HEK293 (cell line): ENCODE measurements around the gene AKAP9.

ENCODE experiments used
- CTCF ChIA-PET: fragments of 350-600 bp; formaldehyde crosslinking; extraction: SDS; loops from one replicate; lab custom pipeline; 2021; ENCODE audit warnings: antibody characterized with exemption; lab: Yijun Ruan, JAX
- POLR2A ChIA-PET: fragments of 300-600 bp; formaldehyde crosslinking; extraction: SDS; loops from one replicate; lab custom pipeline; 2020; ENCODE audit warnings: antibody characterized with exemption, inconsistent platforms; lab: Yijun Ruan, JAX
- H3K27ac ChIP-seq: fragments of 200-500 bp; sonication (Bioruptor generic); 2 replicates; pipeline ENCODE4 v1.5.1; 2014; ENCODE audit warnings: low read depth, low read length, control low read depth, inconsistent platforms; ENCODE audit errors: extremely low read depth
- H3K36me3 ChIP-seq, 2 experiments: fragments of 200-500 bp in 1 of 2; sonication (Bioruptor generic) in 1 of 2; 1 replicate in 1 of 2; 2 replicates in 1 of 2; pipeline ENCODE4 v1.5.1; 2014 to 2017; ENCODE audit warnings: inconsistent platforms in 2 of 2, low read length in 2 of 2; ENCODE audit not compliant: control insufficient read depth in 2 of 2, insufficient read depth in 1 of 2
- H3K4me1 ChIP-seq: fragments of 200-500 bp; sonication (Bioruptor generic); 2 replicates; pipeline ENCODE4 v1.5.1; 2014; ENCODE audit warnings: mild to moderate bottlenecking, low read length, inconsistent platforms; ENCODE audit not compliant: control insufficient read depth, insufficient read depth
- H3K4me3 ChIP-seq: 2 replicates; pipeline ENCODE4 v1.5.1; 2011; ENCODE audit warnings: low read depth, mild to moderate bottlenecking, control low read depth, low read length, moderate library complexity
- H3K9me3 ChIP-seq: fragments of 200-500 bp; sonication (Bioruptor generic); 2 replicates; pipeline ENCODE4 v1.5.1; 2014; ENCODE audit warnings: low read depth, low read length, inconsistent platforms; ENCODE audit not compliant: control insufficient read depth, insufficient read depth
- EGR2 ChIP-seq: fragments of 450-650 bp; formaldehyde crosslinking; IDR thresholded peaks from 2 replicates; pipeline ENCODE4 v1.5.1; 2016; ENCODE audit warnings: low read depth, missing biosample characterization, missing genetic modification characterization
- HOXA7 ChIP-seq: sonication (generic); formaldehyde crosslinking; IDR thresholded peaks from 2 replicates; pipeline ENCODE4 v1.8.1; 2022; ENCODE audit warnings: missing genetic modification reagents, borderline replicate concordance
- KLF7 ChIP-seq: fragments of 450-650 bp; formaldehyde crosslinking; IDR thresholded peaks from 2 replicates; pipeline ENCODE4 v1.5.1; 2016; ENCODE audit warnings: missing biosample characterization, missing genetic modification characterization, borderline replicate concordance
- ZBTB48 ChIP-seq: fragments of 450-650 bp; formaldehyde crosslinking; IDR thresholded peaks from 2 replicates; pipeline ENCODE4 v1.5.1; 2016; ENCODE audit warnings: missing biosample characterization, missing genetic modification characterization
- ZNF211 ChIP-seq: fragments of 450-650 bp; formaldehyde crosslinking; IDR thresholded peaks from 2 replicates; pipeline ENCODE4 v1.5.1; 2016; ENCODE audit warnings: low read depth, missing biosample characterization, missing genetic modification characterization
- ZNF350 ChIP-seq: fragments of 450-650 bp; formaldehyde crosslinking; IDR thresholded peaks from 2 replicates; pipeline ENCODE4 v1.5.0; 2017; ENCODE audit warnings: missing biosample characterization, mild to moderate bottlenecking, missing genetic modification characterization
- ZNF354C ChIP-seq: fragments of 450-650 bp; formaldehyde crosslinking; IDR thresholded peaks from 2 replicates; pipeline ENCODE4 v1.5.1; 2016; ENCODE audit warnings: missing biosample characterization, missing genetic modification characterization, low read depth, borderline replicate concordance
- ZNF426 ChIP-seq: fragments of 450-650 bp; formaldehyde crosslinking; IDR thresholded peaks from 2 replicates; pipeline ENCODE4 v1.5.1; 2017; ENCODE audit warnings: missing biosample characterization, missing genetic modification characterization, mild to moderate bottlenecking, inconsistent platforms, moderate library complexity
- ZNF501 ChIP-seq: fragments of 450-650 bp; formaldehyde crosslinking; IDR thresholded peaks from 2 replicates; pipeline ENCODE4 v1.5.1; 2016; ENCODE audit warnings: missing biosample characterization, missing genetic modification characterization
- ZNF549 ChIP-seq: fragments of 450-650 bp; IDR thresholded peaks from 2 replicates; pipeline ENCODE4 v1.5.1; 2018; ENCODE audit warnings: missing biosample characterization, missing genetic modification characterization, mild to moderate bottlenecking, inconsistent platforms, moderate library complexity
- ZNF585B ChIP-seq: fragments of 450-650 bp; formaldehyde crosslinking; IDR thresholded peaks from 2 replicates; pipeline ENCODE4 v1.5.1; 2016; ENCODE audit warnings: missing biosample characterization, missing genetic modification characterization
- ZNF624 ChIP-seq: fragments of 450-650 bp; formaldehyde crosslinking; IDR thresholded peaks from 2 replicates; pipeline ENCODE4 v1.5.1; 2017; ENCODE audit warnings: missing biosample characterization, missing genetic modification characterization
- ZNF792 ChIP-seq: fragments of 450-650 bp; formaldehyde crosslinking; IDR thresholded peaks from 2 replicates; pipeline ENCODE4 v1.5.1; 2016; ENCODE audit warnings: missing biosample characterization, missing genetic modification characterization
- ZNF843 ChIP-seq: fragments of 450-650 bp; formaldehyde crosslinking; IDR thresholded peaks from 2 replicates; pipeline ENCODE4 v1.5.1; 2016; ENCODE audit warnings: missing biosample characterization, missing genetic modification characterization
- TF ChIP-seq, protein P1 (sequence below): fragments of 450-650 bp; formaldehyde crosslinking; IDR thresholded peaks from 2 replicates; pipeline ENCODE4 v1.5.1; 2016; ENCODE audit warnings: missing biosample characterization, missing genetic modification characterization, borderline replicate concordance
- TF ChIP-seq, protein P2 (sequence below): fragments of 450-650 bp; formaldehyde crosslinking; IDR thresholded peaks from 2 replicates; pipeline ENCODE4 v1.5.1; 2016; ENCODE audit warnings: missing biosample characterization, missing genetic modification characterization
- TF ChIP-seq, protein P3 (sequence below): fragments of 450-650 bp; formaldehyde crosslinking; IDR thresholded peaks from 2 replicates; pipeline ENCODE4 v1.5.1; 2017; ENCODE audit warnings: missing biosample characterization, mild to moderate bottlenecking, missing genetic modification characterization, moderate library complexity
- TF ChIP-seq, protein P4 (sequence below): fragments of 450-650 bp; formaldehyde crosslinking; IDR thresholded peaks from 2 replicates; pipeline ENCODE4 v1.5.1; 2016; ENCODE audit warnings: missing biosample characterization, missing genetic modification characterization
- TF ChIP-seq, protein P5 (sequence below): fragments of 450-650 bp; formaldehyde crosslinking; IDR thresholded peaks from 2 replicates; pipeline ENCODE4 v1.5.1; 2016; ENCODE audit warnings: missing biosample characterization, missing genetic modification characterization
- TF ChIP-seq, protein P6 (sequence below): fragments of 450-650 bp; formaldehyde crosslinking; IDR thresholded peaks from 2 replicates; pipeline ENCODE4 v1.5.1; 2016; ENCODE audit warnings: missing biosample characterization, missing genetic modification characterization, low read depth

The AKAP9 gene

DNA sequence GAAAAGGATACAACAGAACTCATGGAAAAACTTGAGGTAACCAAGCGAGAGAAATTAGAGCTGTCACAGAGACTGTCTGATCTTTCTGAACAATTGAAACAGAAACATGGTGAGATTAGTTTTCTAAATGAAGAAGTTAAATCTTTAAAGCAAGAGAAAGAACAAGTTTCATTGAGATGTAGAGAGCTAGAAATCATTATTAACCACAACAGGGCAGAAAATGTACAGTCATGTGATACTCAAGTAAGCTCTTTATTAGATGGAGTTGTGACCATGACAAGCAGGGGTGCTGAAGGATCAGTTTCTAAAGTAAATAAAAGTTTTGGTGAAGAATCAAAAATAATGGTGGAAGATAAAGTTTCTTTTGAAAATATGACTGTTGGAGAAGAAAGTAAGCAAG, 62.1 kb downstream of the AKAP9 start (continued):
- TF ChIP-seq, protein P1, sequence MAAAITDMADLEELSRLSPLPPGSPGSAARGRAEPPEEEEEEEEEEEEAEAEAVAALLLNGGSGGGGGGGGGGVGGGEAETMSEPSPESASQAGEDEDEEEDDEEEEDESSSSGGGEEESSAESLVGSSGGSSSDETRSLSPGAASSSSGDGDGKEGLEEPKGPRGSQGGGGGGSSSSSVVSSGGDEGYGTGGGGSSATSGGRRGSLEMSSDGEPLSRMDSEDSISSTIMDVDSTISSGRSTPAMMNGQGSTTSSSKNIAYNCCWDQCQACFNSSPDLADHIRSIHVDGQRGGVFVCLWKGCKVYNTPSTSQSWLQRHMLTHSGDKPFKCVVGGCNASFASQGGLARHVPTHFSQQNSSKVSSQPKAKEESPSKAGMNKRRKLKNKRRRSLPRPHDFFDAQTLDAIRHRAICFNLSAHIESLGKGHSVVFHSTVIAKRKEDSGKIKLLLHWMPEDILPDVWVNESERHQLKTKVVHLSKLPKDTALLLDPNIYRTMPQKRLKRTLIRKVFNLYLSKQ (tag by site-specific recombination), result no peak
- TF ChIP-seq KLF7 (tag by site-specific recombination), result no peak
- no peak for TF ChIP-seq ZNF501 (tag by site-specific recombination)
- TF ChIP-seq ZNF843 (tag by site-specific recombination), result no peak

DNA sequence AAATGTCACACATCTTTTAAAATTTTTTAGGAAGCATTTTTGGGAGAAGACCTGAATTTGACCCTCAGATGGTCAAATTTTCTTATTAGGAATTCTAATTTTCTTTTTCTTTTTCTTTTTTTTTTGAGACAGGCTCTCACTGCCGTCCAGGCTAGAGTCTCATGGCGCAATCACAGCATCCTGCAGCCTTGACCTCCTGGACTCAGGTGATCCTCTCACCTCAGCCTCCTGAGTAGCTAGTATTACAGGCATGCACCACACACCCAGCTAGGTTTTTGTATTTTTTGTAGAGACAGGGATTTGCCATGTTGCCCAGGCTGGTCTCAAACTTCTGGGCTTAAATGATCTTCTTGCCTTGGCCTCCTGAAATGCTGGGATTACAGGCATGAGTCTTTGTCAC, 65.4 kb downstream of the AKAP9 start:
- ChIA-PET CTCF (no interaction called here), POLR2A (no interaction called here)
- Histone ChIP-seq H3K9me3 (no peaks in the 10 kb centered on the region), H3K4me1 (no peaks in the 10 kb centered on the region), H3K27ac (no peak overlapping the region), H3K4me3 (no peak overlapping the region), H3K36me3 (peaks cover 1 to 20% of the 10 kb centered on the region in 2 experiments)
- TF ChIP-seq EGR2 (tag by site-specific recombination), result no peak
- TF ChIP-seq, protein P2, sequence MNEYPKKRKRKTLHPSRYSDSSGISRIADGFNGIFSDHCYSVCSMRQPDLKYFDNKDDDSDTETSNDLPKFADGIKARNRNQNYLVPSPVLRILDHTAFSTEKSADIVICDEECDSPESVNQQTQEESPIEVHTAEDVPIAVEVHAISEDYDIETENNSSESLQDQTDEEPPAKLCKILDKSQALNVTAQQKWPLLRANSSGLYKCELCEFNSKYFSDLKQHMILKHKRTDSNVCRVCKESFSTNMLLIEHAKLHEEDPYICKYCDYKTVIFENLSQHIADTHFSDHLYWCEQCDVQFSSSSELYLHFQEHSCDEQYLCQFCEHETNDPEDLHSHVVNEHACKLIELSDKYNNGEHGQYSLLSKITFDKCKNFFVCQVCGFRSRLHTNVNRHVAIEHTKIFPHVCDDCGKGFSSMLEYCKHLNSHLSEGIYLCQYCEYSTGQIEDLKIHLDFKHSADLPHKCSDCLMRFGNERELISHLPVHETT (tag by site-specific recombination), result no peak
- TF ChIP-seq ZNF350 (tag by site-specific recombination), result no peak
- no peak for TF ChIP-seq ZNF624 (tag by site-specific recombination)
- TF ChIP-seq, protein P3, sequence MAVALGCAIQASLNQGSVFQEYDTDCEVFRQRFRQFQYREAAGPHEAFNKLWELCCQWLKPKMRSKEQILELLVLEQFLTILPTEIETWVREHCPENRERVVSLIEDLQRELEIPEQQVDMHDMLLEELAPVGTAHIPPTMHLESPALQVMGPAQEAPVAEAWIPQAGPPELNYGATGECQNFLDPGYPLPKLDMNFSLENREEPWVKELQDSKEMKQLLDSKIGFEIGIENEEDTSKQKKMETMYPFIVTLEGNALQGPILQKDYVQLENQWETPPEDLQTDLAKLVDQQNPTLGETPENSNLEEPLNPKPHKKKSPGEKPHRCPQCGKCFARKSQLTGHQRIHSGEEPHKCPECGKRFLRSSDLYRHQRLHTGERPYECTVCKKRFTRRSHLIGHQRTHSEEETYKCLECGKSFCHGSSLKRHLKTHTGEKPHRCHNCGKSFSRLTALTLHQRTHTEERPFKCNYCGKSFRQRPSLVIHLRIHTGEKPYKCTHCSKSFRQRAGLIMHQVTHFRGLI (tag by site-specific recombination), result no peak

DNA sequence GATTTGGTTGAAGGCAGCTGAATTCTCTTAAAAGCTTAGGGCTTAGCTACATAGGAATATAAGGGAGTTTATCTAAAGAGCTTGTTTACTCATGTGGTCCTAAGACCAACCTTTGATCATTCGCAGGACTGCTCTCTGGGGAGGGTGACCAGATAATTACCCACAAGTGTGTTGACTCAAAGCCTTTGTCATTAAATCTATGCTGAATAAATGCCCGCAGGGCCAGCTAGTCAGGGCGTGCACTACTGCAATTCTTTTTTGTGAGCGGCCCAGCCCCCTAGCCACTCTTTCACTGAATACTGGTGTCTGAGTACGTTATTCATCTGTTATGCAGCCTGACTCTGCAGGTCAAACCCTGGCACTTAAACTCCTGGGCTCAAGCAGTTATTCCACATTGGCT, 69.6 kb downstream of the AKAP9 start:
- Histone ChIP-seq H3K4me1 (no peaks in the 10 kb centered on the region), H3K9me3 (no peaks in the 10 kb centered on the region), H3K4me3 (no peak overlapping the region), H3K36me3 (peaks cover 0 to 15% of the 10 kb centered on the region in 2 experiments; a peak in 2 of 3 replicates), H3K27ac (no peak overlapping the region)
- ChIA-PET CTCF (no interaction called here), POLR2A (no interaction called here)
- no peak for TF ChIP-seq HOXA7 (CRISPR knock-in tag)
- TF ChIP-seq, protein P4, sequence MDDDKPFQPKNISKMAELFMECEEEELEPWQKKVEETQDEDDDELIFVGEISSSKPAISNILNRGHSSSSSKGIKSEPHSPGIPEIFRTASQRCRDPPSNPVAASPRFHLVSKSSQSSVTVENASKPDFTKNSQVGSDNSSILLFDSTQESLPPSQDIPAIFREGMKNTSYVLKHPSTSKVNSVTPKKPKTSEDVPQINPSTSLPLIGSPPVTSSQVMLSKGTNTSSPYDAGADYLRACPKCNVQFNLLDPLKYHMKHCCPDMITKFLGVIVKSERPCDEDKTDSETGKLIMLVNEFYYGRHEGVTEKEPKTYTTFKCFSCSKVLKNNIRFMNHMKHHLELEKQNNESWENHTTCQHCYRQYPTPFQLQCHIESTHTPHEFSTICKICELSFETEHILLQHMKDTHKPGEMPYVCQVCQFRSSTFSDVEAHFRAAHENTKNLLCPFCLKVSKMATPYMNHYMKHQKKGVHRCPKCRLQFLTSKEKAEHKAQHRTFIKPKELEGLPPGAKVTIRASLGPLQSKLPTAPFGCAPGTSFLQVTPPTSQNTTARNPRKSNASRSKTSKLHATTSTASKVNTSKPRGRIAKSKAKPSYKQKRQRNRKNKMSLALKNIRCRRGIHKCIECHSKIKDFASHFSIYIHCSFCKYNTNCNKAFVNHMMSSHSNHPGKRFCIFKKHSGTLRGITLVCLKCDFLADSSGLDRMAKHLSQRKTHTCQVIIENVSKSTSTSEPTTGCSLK (tag by site-specific recombination), result no peak
- no peak for TF ChIP-seq ZNF354C (tag by site-specific recombination)
- no peak for TF ChIP-seq ZNF549 (tag by site-specific recombination)
- TF ChIP-seq ZNF792 (tag by site-specific recombination), result no peak
- TF ChIP-seq, protein P5, sequence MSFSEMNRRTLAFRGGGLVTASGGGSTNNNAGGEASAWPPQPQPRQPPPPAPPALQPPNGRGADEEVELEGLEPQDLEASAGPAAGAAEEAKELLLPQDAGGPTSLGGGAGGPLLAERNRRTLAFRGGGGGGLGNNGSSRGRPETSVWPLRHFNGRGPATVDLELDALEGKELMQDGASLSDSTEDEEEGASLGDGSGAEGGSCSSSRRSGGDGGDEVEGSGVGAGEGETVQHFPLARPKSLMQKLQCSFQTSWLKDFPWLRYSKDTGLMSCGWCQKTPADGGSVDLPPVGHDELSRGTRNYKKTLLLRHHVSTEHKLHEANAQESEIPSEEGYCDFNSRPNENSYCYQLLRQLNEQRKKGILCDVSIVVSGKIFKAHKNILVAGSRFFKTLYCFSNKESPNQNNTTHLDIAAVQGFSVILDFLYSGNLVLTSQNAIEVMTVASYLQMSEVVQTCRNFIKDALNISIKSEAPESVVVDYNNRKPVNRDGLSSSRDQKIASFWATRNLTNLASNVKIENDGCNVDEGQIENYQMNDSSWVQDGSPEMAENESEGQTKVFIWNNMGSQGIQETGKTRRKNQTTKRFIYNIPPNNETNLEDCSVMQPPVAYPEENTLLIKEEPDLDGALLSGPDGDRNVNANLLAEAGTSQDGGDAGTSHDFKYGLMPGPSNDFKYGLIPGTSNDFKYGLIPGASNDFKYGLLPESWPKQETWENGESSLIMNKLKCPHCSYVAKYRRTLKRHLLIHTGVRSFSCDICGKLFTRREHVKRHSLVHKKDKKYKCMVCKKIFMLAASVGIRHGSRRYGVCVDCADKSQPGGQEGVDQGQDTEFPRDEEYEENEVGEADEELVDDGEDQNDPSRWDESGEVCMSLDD (tag by site-specific recombination), result no peak
- TF ChIP-seq, protein P6, sequence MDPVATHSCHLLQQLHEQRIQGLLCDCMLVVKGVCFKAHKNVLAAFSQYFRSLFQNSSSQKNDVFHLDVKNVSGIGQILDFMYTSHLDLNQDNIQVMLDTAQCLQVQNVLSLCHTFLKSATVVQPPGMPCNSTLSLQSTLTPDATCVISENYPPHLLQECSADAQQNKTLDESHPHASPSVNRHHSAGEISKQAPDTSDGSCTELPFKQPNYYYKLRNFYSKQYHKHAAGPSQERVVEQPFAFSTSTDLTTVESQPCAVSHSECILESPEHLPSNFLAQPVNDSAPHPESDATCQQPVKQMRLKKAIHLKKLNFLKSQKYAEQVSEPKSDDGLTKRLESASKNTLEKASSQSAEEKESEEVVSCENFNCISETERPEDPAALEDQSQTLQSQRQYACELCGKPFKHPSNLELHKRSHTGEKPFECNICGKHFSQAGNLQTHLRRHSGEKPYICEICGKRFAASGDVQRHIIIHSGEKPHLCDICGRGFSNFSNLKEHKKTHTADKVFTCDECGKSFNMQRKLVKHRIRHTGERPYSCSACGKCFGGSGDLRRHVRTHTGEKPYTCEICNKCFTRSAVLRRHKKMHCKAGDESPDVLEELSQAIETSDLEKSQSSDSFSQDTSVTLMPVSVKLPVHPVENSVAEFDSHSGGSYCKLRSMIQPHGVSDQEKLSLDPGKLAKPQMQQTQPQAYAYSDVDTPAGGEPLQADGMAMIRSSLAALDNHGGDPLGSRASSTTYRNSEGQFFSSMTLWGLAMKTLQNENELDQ (tag by site-specific recombination), result no peak
- TF ChIP-seq ZBTB48 (tag by site-specific recombination), result no peak
- no peak for TF ChIP-seq ZNF426 (tag by site-specific recombination)
- TF ChIP-seq ZNF585B, result no peak
- TF ChIP-seq ZNF211 (tag by site-specific recombination), result no peak
- no peak for TF ChIP-seq ZNF501 (tag by site-specific recombination)
